Gastrocnemius medialis (tissue), 4 donors: Measurements from ENCODE around the gene KIF7.

Experiments
- CTCF ChIP-seq, 5 experiments: fragments of 450-650 bp in 3 of 5; fragments of 200-600 bp in 2 of 5; sonication (generic) in 2 of 5; IDR thresholded peaks in 4 of 5; conservative IDR thresholded peaks in 1 of 5; 1 replicate in 4 of 5; 2 replicates in 1 of 5; pipeline ENCODE4 v1.5.1; 2016 to 2019; ENCODE audit warnings: antibody characterized with exemption in 5 of 5, mild to moderate bottlenecking in 3 of 5, moderate library complexity in 3 of 5
- POLR2A ChIP-seq, 2 donors: fragments of 450-650 bp; IDR thresholded peaks; one replicate each; pipeline ENCODE4 v1.6.1; 2017; ENCODE audit warnings: antibody characterized with exemption in 2 of 2, mild to moderate bottlenecking in 2 of 2, moderate library complexity in 2 of 2

GRCh38 chr15:89673165-89673512 is 17.9 kb upstream of the KIF7 start:
- TF ChIP-seq CTCF (IDR thresholded peaks at IDR 0.05 in 4 of 5, conservative IDR thresholded peaks at IDR 0.05 in 1 of 5) (peak in 2 of 5 experiments; percentile 23 to 34), POLR2A (IDR thresholded peaks at IDR 0.05) (no peak)
